Measurements from ENCODE around the gene CNTNAP5. TPM values are rescaled to one million over a fixed set of nuclear protein-coding genes. Genes with fewer than 3 reads are reported as not detected.

The CNTNAP5 gene
- total and polyA plus RNA-seq, 2 donors (not counting 3 experiments of a cell fraction or from before 2014, with no cell fraction given) = not detected

- no peaks in the 10 kb centered on the region for H3K79me2 ChIP-seq (ENCODE audit: control insufficient read depth, insufficient read depth, low read length)
- H4K20me1 ChIP-seq (replicated peaks; ENCODE audit: control insufficient read depth, extremely low read depth, insufficient read depth, low read length) = no peaks in the 10 kb centered on the region
- BruUV-seq (replicated peaks) = no TSS peak
- H3K4me3 ChIP-seq (replicated peaks in 1 of 3; ENCODE audit: insufficient read depth in 1 of 3, low read depth in 1 of 3, low read length in 3 of 3) = no peak overlapping the region
- no peaks in the 10 kb centered on the region for H3K4me1 ChIP-seq (ENCODE audit: control insufficient read depth, extremely low read depth, insufficient read depth, low read length)
- DNase-seq (ENCODE audit: low read depth, low spot score) (no peak), FAIRE-seq (no peak)
- intact Hi-C loops (cut with micrococcal nuclease) (no loop called here), dilution Hi-C loops (cut with MboI; ENCODE audit: extremely low pct_ligation_motif_present, low sequenced_read_pairs) (no loop called here)
- TF ChIP-seq MAX (IDR thresholded peaks at IDR 0.05; ENCODE audit: insufficient read depth, insufficient read length) = no peak
- H2AFZ ChIP-seq (ENCODE audit: low read depth, low read length) = no peak overlapping the region
- no peak overlapping the region for H3K4me2 ChIP-seq (ENCODE audit: insufficient read depth, low read length)
- ChIA-PET POLR2A (no interaction called here), CTCF (no interaction called here)
- no peaks in the 10 kb centered on the region for H3K9me3 ChIP-seq (replicated peaks; ENCODE audit: control insufficient read depth, insufficient read depth, low read length)
- H3K9ac ChIP-seq (replicated peaks; ENCODE audit: extremely low read depth, insufficient read depth, low read length) = no peak overlapping the region
- no peaks in the 10 kb centered on the region for H3K27me3 ChIP-seq (ENCODE audit: control insufficient read depth in 2 of 2, insufficient read depth in 2 of 2, low read length in 2 of 2)
- no peak overlapping the region for H3K27ac ChIP-seq (ENCODE audit: insufficient read depth, low read depth, low read length)
- no peaks in the 10 kb centered on the region for H3K9me1 ChIP-seq (replicated peaks; ENCODE audit: control insufficient read depth, extremely low read depth, insufficient read depth, low read length)
- no peaks in the 10 kb centered on the region for H3K36me3 ChIP-seq (ENCODE audit: control insufficient read depth in 2 of 2, extremely low read depth in 1 of 2, insufficient read depth in 2 of 2, low read length in 2 of 2)
These were observed 293.8 kb downstream of the CNTNAP5 start for GRCh38 chr2:124318913-124319312.

GRCh38 chr2:124319577-124319976 lies 294.5 kb downstream of the CNTNAP5 start:
- H3K27ac ChIP-seq (ENCODE audit: insufficient read depth, low read depth, low read length) = no peak overlapping the region
- no peaks in the 10 kb centered on the region for H4K20me1 ChIP-seq (replicated peaks; ENCODE audit: control insufficient read depth, extremely low read depth, insufficient read depth, low read length)
- H3K4me2 ChIP-seq (ENCODE audit: insufficient read depth, low read length) = no peak overlapping the region
- no peaks in the 10 kb centered on the region for H3K36me3 ChIP-seq (ENCODE audit: control insufficient read depth in 2 of 2, extremely low read depth in 1 of 2, insufficient read depth in 2 of 2, low read length in 2 of 2)
- intact Hi-C loops (cut with micrococcal nuclease) = no loop called here
- TF ChIP-seq EZH2 (IDR thresholded peaks at IDR 0.05; ENCODE audit: borderline replicate concordance, low read depth, low read length, severe bottlenecking) (no peak), CTCF (IDR thresholded peaks at IDR 0.05; ENCODE audit: extremely low read depth in 1 of 2, insufficient read depth in 1 of 2, low read depth in 1 of 2, low read length in 2 of 2) (no peak), MYC (IDR thresholded peaks at IDR 0.05; ENCODE audit: low read depth, low read length) (no peak), POLR2AphosphoS5 (IDR thresholded peaks at IDR 0.05; ENCODE audit: insufficient read depth, low read depth, low read length) (no peak), POLR2A (IDR thresholded peaks at IDR 0.05; ENCODE audit: low read depth, low read length) (no peak), GATA2 (IDR thresholded peaks at IDR 0.05; ENCODE audit: insufficient read depth, insufficient read length, low read depth, low read length) (no peak), JUN (IDR thresholded peaks at IDR 0.05; ENCODE audit: borderline replicate concordance, insufficient read depth, insufficient read length, low read depth) (no peak), MAX (IDR thresholded peaks at IDR 0.05; ENCODE audit: insufficient read depth, insufficient read length) (no peak)
- POLR2A ChIA-PET = no interaction called here
- H3K4me1 ChIP-seq (ENCODE audit: control insufficient read depth, extremely low read depth, insufficient read depth, low read length) = no peaks in the 10 kb centered on the region
- no peak overlapping the region for H2AFZ ChIP-seq (ENCODE audit: low read depth, low read length)
- BruUV-seq (replicated peaks) = no TSS peak
- FAIRE-seq (no peak), DNase-seq (ENCODE audit: low read depth, low spot score) (no peak)
- no peak overlapping the region for H3K4me3 ChIP-seq (replicated peaks in 1 of 3; ENCODE audit: insufficient read depth in 1 of 3, low read depth in 1 of 3, low read length in 3 of 3)
- no peaks in the 10 kb centered on the region for H3K79me2 ChIP-seq (ENCODE audit: control insufficient read depth, insufficient read depth, low read length)
- dilution Hi-C loops (cut with MboI; ENCODE audit: extremely low pct_ligation_motif_present, low sequenced_read_pairs) = no loop called here
- no peak overlapping the region for H3K9ac ChIP-seq (replicated peaks; ENCODE audit: extremely low read depth, insufficient read depth, low read length)
- peaks cover 4% of the 10 kb centered on the region for H3K9me3 ChIP-seq (replicated peaks; ENCODE audit: control insufficient read depth, insufficient read depth, low read length)
- CTCF ChIA-PET = no interaction called here
- H3K27me3 ChIP-seq (ENCODE audit: control insufficient read depth in 2 of 2, insufficient read depth in 2 of 2, low read length in 2 of 2) = no peaks in the 10 kb centered on the region
- no peaks in the 10 kb centered on the region for H3K9me1 ChIP-seq (replicated peaks; ENCODE audit: control insufficient read depth, extremely low read depth, insufficient read depth, low read length)

Measured in endothelial cell of umbilical vein (primary cell).